Ishikawa (cell line): ENCODE data around the gene DROSHA.

Source experiments
- CEBPB ChIP-seq: IDR thresholded peaks from 2 replicates; pipeline ENCODE4 v1.6.1; 2012
- CREB1 ChIP-seq: IDR thresholded peaks from 2 replicates; pipeline ENCODE4 v1.6.1; 2012; ENCODE audit warnings: low read depth
- EGR1 ChIP-seq: IDR thresholded peaks from 2 replicates; pipeline ENCODE4 v1.6.1; 2012
- EP300 ChIP-seq: IDR thresholded peaks from 2 replicates; pipeline ENCODE4 v1.6.1; 2012; ENCODE audit warnings: borderline replicate concordance
- FOXM1 ChIP-seq: IDR thresholded peaks from 2 replicates; pipeline ENCODE4 v1.6.1; 2012; ENCODE audit warnings: low read depth, borderline replicate concordance
- NFIC ChIP-seq: IDR thresholded peaks from 2 replicates; pipeline ENCODE4 v1.6.1; 2012
- RAD21 ChIP-seq: IDR thresholded peaks from 2 replicates; pipeline ENCODE4 v1.6.1; 2012; ENCODE audit warnings: low read depth
- TAF1 ChIP-seq: IDR thresholded peaks from 2 replicates; pipeline ENCODE4 v1.6.1; 2012; ENCODE audit warnings: low read depth, mild to moderate bottlenecking
- TCF12 ChIP-seq: IDR thresholded peaks from 2 replicates; pipeline ENCODE4 v1.6.1; 2012; ENCODE audit warnings: low read depth
- TEAD4 ChIP-seq: IDR thresholded peaks from 2 replicates; pipeline ENCODE4 v1.6.1; 2012
- YY1 ChIP-seq: IDR thresholded peaks from 2 replicates; pipeline ENCODE4 v1.6.1; 2012; ENCODE audit warnings: low read depth
- ZBTB7A ChIP-seq: IDR thresholded peaks from 2 replicates; pipeline ENCODE4 v1.6.1; 2012; ENCODE audit warnings: low read depth
- TF ChIP-seq, protein P1 (sequence below): IDR thresholded peaks from 2 replicates; pipeline ENCODE4 v1.6.1; 2012; ENCODE audit warnings: low read depth, mild to moderate bottlenecking
- TF ChIP-seq, protein P2 (sequence below): IDR thresholded peaks from 2 replicates; pipeline ENCODE4 v1.6.1; 2012
- TF ChIP-seq, protein P3 (sequence below): IDR thresholded peaks from 2 replicates; pipeline ENCODE4 v1.6.1; 2012

The DROSHA gene

DNA sequence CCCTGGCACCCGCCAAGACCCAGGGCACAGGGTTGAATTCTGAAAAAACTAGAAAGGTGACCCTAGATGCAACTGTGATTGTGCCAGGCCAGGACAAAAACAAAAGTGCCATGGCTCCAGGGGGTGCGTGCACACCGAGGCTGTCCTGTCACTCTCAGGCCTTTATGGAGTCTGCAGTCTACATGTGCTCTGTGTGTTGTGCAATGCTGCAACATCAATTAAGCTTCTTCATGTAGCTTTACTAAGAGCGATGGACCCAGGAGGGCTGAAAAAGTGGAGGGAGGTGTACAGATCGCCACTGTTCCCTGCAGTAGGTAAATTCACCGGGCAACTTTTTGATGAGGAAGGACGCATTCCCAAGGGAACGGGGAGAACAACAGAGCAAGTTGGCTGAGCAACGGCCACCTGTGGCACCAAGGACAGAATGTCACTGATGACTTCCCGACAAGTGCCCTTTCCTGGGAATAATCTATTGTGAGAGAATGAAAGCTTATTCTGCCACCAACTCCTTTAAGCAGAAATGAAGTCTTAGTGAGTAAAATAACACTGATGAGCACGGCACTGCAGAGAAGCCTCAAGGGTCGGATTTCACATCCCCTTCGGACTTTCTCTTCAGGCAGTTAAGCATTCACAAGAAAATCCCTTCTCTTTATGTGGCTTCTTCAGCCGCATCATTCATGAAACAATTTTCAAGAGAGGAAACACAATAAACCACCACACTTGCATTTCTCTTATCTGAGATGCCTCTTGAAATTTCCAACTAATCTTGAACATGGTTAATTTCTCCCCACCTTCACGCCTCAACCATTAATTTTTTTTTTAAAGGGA lies 149.6 kb downstream of the DROSHA start:
- TF ChIP-seq TCF12 (no peak), ZBTB7A (no peak), YY1 (no peak), FOXM1 (no peak), CEBPB (no peak), RAD21 (no peak), CREB1 (no peak), TEAD4 (no peak), TAF1 (no peak), NFIC (no peak), EGR1 (no peak), EP300 (no peak)
- TF ChIP-seq, protein P1, sequence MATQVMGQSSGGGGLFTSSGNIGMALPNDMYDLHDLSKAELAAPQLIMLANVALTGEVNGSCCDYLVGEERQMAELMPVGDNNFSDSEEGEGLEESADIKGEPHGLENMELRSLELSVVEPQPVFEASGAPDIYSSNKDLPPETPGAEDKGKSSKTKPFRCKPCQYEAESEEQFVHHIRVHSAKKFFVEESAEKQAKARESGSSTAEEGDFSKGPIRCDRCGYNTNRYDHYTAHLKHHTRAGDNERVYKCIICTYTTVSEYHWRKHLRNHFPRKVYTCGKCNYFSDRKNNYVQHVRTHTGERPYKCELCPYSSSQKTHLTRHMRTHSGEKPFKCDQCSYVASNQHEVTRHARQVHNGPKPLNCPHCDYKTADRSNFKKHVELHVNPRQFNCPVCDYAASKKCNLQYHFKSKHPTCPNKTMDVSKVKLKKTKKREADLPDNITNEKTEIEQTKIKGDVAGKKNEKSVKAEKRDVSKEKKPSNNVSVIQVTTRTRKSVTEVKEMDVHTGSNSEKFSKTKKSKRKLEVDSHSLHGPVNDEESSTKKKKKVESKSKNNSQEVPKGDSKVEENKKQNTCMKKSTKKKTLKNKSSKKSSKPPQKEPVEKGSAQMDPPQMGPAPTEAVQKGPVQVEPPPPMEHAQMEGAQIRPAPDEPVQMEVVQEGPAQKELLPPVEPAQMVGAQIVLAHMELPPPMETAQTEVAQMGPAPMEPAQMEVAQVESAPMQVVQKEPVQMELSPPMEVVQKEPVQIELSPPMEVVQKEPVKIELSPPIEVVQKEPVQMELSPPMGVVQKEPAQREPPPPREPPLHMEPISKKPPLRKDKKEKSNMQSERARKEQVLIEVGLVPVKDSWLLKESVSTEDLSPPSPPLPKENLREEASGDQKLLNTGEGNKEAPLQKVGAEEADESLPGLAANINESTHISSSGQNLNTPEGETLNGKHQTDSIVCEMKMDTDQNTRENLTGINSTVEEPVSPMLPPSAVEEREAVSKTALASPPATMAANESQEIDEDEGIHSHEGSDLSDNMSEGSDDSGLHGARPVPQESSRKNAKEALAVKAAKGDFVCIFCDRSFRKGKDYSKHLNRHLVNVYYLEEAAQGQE: no peak
- TF ChIP-seq, protein P2, sequence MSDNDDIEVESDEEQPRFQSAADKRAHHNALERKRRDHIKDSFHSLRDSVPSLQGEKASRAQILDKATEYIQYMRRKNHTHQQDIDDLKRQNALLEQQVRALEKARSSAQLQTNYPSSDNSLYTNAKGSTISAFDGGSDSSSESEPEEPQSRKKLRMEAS: no peak
- TF ChIP-seq, protein P3, sequence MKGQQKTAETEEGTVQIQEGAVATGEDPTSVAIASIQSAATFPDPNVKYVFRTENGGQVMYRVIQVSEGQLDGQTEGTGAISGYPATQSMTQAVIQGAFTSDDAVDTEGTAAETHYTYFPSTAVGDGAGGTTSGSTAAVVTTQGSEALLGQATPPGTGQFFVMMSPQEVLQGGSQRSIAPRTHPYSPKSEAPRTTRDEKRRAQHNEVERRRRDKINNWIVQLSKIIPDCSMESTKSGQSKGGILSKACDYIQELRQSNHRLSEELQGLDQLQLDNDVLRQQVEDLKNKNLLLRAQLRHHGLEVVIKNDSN: no peak

DNA sequence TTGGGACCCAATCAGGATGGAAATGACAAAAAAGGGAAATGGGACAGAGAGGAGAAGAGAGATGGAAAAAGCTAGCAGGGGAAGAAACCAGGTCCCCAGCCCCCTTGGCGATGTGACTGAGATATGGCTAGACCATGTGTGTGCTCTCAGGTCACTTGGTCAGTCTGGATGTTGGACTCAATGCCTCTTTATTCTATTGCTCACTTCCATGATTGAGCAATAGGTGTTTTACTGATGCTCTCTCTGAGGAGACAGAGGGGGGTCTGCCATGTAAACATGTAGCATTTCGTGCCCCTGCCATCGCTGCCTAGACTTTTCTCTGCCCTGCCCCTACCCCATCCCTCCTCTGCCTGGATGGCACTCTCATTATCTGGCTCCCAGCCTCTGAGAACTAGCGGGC lies 150.6 kb downstream of the DROSHA start:
- TF ChIP-seq, protein P3: no peak
- TF ChIP-seq CEBPB (no peak), TEAD4 (no peak), RAD21 (no peak), NFIC (no peak), ZBTB7A (no peak)
- TF ChIP-seq, protein P1: no peak

DNA sequence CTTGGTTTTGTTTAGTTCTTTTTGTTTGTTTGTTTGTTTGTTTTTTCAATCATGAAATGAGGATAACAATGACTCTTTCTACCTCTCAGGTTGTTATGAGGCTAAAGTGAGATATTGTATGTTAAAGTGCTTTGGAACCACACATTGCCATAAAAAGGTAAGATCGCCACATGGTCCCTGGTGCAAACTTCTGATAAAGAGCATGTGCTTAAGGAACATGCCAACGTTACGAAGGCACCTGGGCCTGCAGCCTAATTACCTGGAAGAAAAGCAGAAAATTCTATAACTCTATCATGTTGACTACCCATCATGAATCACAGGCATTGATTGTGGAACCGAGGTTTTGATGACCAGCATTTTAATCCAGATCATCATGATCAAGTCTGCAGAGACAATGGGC lies 151.8 kb downstream of the DROSHA start:
- no peak for TF ChIP-seq TCF12
- TF ChIP-seq CEBPB: no peak
- TF ChIP-seq, protein P3: no peak
- no peak for TF ChIP-seq ZBTB7A
- TF ChIP-seq NFIC: no peak
- TF ChIP-seq CREB1: no peak
- no peak for TF ChIP-seq YY1
- TF ChIP-seq, protein P1: no peak
- TF ChIP-seq RAD21: no peak
- TF ChIP-seq EP300: no peak
- no peak for TF ChIP-seq TAF1
- no peak for TF ChIP-seq TEAD4
- no peak for TF ChIP-seq FOXM1
- no peak for TF ChIP-seq EGR1

DNA sequence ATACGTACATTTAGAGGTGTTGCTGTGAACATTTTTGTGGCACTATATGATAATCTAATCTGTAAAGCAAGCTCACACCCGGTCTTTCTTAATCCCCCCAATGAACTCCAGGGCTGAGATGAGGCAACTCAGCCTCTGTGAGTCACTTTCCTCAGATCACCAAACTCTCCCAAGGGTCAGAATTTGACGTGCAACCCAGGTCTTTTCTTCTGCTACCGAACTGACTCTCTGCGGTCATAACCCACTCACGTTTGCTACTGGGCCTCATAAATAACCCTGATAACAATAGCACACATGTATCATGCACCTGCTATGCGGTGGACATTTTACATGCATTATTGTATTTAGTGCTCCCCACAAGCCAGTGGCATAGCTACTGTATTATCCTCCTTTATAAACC lies 153.1 kb downstream of the DROSHA start:
- TF ChIP-seq TEAD4 (no peak), FOXM1 (no peak), CREB1 (no peak), RAD21 (no peak), TCF12 (no peak), ZBTB7A (no peak), CEBPB (no peak), TAF1 (no peak), EP300 (no peak), NFIC (no peak), EGR1 (no peak), YY1 (no peak)
- TF ChIP-seq, protein P1: no peak
- TF ChIP-seq, protein P2: no peak
- TF ChIP-seq, protein P3: no peak
